Stimulated activated CD8-positive, alpha-beta memory T cell treated with anti-CD3 and anti-CD28 coated beads, Interleukin-15, amount 100 ng/mL, for 1 hour (primary cell): ENCODE results near the gene ERCC4.

Experiments
- DNase-seq: peaks from one replicate; pipeline ENCODE4 v3.0.0-alpha.2; 2020; ENCODE audit warnings: low read depth

Gene ERCC4

DNA sequence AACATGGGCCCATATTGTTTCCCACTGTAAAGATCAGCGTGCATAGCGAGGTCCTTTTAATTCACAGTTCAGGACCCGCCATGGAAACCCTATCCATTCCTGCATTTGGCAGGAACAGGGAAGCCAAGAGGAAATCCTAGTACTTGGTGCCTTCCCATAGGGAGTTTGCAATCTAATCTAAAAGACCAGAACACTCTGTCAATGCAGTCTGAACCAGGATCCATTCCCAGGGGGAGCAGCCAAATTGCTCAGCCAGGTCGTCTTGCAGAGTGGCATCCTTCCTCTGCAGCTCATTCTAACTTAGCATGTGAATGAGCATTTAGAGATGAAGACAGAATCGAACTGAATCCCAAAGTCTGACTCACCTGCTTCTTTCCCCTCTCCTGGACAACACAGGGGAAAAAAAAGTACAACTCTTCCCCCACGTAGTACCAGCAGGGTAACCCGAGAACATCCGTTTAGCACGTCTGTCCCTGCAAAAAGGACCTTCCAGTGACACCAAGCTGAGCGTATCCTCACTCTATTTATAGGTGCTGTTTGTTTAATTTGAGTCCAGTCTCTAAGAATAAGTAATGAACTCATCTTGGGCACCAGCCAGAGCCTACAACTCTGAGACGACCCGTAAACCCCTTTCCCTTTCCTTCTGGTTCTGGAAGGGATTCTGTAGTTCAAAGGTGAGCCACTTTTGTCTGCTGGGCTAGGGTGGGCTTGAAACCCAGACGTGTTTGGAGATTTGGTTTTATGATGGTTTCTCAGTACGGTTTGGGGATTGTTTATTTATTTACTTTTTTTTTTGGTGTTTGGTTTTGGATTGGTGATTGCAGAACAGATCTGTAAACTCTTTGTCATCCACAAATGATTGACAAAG is 74.5 kb downstream of the ERCC4 start:
- DNase-seq: no peak

DNA sequence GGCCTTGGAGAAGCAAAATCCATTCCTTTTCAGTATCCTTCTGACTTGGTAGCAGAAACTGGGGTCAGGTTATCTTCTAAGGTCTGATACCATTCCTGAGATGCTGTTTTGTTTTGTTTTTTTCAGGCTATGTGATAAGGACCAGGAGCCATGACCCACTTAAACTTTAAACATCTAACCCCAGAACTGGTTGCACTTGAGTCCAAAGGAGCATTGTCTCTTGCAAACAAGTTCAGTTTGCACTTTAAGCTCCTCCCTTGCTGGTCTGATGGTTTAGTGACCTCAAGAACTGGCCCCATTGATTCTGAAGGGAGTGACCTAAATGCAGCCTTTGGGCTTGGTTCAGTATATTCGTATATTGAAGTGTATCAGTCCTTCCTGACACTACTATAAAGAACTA is 75.2 kb downstream of the ERCC4 start:
- no peak for DNase-seq

DNA sequence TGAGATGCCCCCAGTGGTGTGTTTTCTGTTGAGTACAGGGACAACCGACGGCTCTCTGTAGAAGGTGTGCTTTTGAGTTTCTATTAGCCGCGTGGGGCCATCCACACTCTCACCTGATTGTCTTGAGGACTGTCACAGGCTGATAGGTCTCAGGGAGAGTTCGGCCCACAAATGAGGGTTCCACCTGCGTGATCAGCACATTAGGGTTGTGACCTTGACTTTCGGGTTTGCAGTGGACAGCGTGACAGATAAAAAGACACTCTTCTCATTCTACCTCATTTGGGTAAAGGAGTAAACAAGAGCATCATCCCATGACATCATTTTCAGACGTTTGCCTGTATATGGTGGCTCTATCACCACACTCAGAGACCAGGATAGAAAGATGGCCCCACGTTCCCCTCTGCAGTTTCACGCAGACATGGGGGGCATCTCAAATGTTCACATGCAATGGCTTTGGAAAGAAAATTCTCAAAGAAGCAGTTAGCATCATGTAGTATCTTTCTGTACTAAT is 76.9 kb downstream of the ERCC4 start:
- DNase-seq: no peak

DNA sequence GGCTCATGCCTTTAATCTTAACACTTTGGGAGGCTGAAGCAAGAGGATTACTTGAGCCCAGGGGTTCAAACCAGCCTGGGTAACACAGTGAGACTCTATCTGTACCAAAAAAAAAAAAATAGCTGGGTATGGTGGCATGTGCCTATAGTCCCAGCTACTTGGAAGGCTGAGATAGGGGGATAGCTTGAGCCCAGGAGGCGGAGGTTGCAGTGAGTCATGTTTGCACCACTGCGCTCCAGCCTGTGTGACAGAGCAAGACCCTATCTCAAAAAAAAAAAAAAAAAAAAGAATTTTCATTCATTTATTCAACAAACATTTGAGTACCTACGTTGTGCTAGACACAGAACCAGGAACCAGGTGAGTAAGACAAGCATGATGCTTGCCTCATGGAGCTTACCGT is 77.6 kb downstream of the ERCC4 start:
- DNase-seq: no peak

DNA sequence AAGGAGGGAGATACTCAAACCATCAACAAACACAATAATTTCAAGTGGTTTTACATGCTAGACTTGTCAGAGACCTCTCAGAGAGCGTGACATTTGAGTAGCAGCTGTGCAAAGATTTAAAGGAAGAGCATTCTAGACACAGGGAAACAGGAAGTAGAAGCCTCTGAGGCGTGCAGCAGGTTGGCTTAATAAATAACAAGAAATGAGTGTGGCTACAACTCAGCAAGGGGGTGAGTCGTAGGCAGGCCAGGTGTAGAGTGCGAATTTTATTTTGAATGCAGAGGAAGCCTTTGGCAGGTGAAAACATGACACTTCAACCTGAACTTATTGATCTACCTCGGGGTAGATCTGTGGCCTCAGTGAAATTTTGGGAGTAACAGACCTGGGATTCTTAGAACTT is 78.0 kb downstream of the ERCC4 start:
- no peak for DNase-seq

DNA sequence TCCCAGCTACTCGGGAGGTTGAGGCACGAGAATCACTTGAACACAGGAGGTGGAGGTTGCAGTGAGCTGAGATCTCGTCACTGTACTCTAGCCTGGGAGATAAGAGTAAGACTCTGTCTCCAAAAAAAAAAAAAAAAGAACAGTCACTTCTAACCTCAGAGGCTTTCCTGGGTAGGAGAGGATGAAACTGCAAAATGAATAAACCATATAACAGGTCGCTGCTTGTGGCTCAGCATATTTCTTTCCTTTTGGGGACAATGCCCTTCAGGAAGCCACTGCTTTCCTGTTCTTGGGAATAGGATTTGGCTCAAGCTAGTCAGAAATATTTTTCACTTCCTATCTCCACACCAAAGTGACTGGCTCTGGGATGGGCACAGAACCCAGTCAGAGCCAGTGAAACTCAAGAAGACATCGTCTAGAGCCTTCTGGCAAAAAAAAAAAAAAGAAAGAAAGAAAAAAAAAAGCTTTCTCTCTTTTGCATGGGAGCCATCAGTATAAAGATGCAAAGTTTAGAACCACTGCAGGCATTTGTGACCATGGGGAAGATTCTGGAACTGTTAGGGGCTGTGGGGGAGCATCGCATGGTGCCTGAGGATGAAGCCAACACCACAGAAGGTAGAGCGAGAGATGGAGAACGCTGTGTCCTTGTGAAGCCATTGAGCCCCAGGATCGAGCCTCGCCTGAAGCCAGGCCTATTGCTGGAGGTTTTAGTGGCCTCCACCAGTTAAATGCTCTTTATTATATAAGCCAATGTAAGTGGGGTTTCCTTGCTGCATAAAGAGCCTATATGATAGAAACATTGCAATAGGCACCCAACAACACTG is 79.3 kb downstream of the ERCC4 start:
- no peak for DNase-seq

DNA sequence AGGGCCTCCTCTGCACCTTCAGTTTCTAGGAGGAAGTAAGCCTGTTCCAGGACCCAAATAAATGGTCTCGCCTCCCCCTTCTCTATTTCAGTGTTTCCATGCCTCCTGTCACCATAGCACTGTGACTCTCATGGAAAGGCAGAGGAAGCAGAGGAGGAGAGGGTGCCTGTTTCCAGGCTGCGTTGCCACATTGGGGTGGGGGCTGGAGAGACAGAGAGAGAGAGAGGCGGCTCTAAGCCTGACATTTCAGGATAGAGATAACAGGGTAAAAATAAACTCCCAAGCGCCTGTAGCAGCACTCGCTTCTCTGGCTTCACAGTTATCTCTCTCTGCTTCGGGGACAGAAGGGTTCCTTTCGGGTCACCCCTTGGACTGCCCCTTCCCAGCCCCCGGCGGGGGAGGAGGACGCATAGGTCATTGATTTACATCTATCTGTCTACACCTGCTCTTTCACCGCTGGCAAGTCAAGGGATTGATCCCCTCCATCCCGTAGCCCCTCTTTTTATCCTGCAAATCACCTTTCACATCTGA is 80.0 kb downstream of the ERCC4 start:
- no peak for DNase-seq

DNA sequence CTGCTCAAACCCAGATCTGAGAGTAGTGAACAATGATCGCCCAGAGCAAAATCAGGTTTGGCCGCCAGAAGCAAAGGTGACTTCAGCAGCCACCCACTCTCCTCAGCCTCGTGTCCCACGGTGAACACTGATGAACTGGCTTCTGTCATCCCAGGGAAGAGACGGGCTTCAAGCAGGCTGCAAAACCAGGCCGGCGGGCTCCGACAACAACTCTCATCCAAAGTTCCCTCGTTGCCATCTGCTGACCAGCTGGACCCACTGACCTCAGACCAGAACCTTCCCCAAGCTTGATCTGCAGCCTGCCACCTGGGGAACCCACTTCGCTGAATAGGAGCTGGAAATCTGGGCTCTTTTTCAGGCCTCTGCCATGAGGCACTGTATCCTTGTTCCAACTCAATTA is 81.6 kb downstream of the ERCC4 start:
- DNase-seq: no peak
